Mesodermal cell (in vitro differentiated cells): Measurements from ENCODE around the gene HIPK2.
A peak's percentile ranks its signal among the peaks of the same experiment; 100 is the strongest.

Experiments
- H3K27ac ChIP-seq: 2 replicates; pipeline ENCODE4 v1.7.0; 2013; ENCODE audit warnings: mild to moderate bottlenecking, low read depth, low read length, moderate library complexity; ENCODE audit not compliant: severe bottlenecking
- H3K36me3 ChIP-seq: 2 replicates; pipeline ENCODE4 v1.7.1; 2013; ENCODE audit warnings: mild to moderate bottlenecking, low read length, moderate library complexity; ENCODE audit not compliant: control insufficient read depth, insufficient read depth
- H3K4me1 ChIP-seq: one replicate; pipeline ENCODE4 v1.7.1; 2013; ENCODE audit warnings: mild to moderate bottlenecking, low read length; ENCODE audit not compliant: insufficient read depth, control insufficient read depth, poor library complexity, severe bottlenecking
- H3K4me3 ChIP-seq: 2 replicates; pipeline ENCODE4 v1.7.0; 2013; ENCODE audit warnings: low read length, control low read depth, mild to moderate bottlenecking; ENCODE audit not compliant: insufficient read depth, poor library complexity, severe bottlenecking; ENCODE audit errors: extremely low read depth
- H3K9me3 ChIP-seq: 2 replicates; pipeline ENCODE4 v1.7.1; 2013; ENCODE audit warnings: mild to moderate bottlenecking, low read length, moderate library complexity; ENCODE audit not compliant: control insufficient read depth
- WGBS, 2 experiments: methylation state at CpG; one replicate each; pipeline ENCODE4 v1.1.5; 2013; ENCODE audit warnings: missing lambda C conversion rate in 2 of 2; ENCODE audit not compliant: insufficient coverage in 2 of 2; 5-methylcytosine and 5-hydroxymethylcytosine counted together

HIPK2 gene

GRCh38 chr7:139702811-139703486, 74.8 kb downstream of the HIPK2 start:
- WGBS, 2 experiments, result 92% methylated on average over 3 to 5 of the region's 10 CpGs
- Histone ChIP-seq H3K36me3 (peaks cover 14% of the 10 kb centered on the region), H3K9me3 (no peaks in the 10 kb centered on the region), H3K27ac (peak overlapping the region; percentile 16), H3K4me3 (no peak overlapping the region), H3K4me1 (peaks cover 2% of the 10 kb centered on the region)

- Histone ChIP-seq H3K27ac (peak overlapping the region; percentile 1), H3K4me3 (no peak overlapping the region), H3K9me3 (no peaks in the 10 kb centered on the region), H3K4me1 (peaks cover 2% of the 10 kb centered on the region), H3K36me3 (peaks cover 13% of the 10 kb centered on the region)
- WGBS, 2 experiments, result 80 to 83% methylated on average over 4 to 8 of the region's 8 CpGs
Observed at GRCh38 chr7:139702313-139702731, 75.5 kb downstream of the HIPK2 start.

GRCh38 chr7:139701908-139702307, 75.9 kb downstream of the HIPK2 start:
- H3K36me3 ChIP-seq, result peaks cover 13% of the 10 kb centered on the region
- H3K9me3 ChIP-seq, result no peaks in the 10 kb centered on the region
- peak overlapping the region; percentile 1 for H3K27ac ChIP-seq
- H3K4me3 ChIP-seq, result no peak overlapping the region
- peaks cover 2% of the 10 kb centered on the region for H3K4me1 ChIP-seq
- 90 to 92% methylated on average over 11 to 12 of the region's 12 CpGs for WGBS, 2 experiments

- no peak overlapping the region for H3K27ac ChIP-seq
- H3K4me3 ChIP-seq, result no peak overlapping the region
- H3K36me3 ChIP-seq, result peaks cover 8% of the 10 kb centered on the region
- peaks cover 2% of the 10 kb centered on the region for H3K4me1 ChIP-seq
- H3K9me3 ChIP-seq, result no peaks in the 10 kb centered on the region
- 90 to 93% methylated on average over 14 to 15 of the region's 16 CpGs for WGBS, 2 experiments
Observed at GRCh38 chr7:139700505-139701235, 77.1 kb downstream of the HIPK2 start.

- Histone ChIP-seq H3K9me3 (no peaks in the 10 kb centered on the region), H3K27ac (no peak overlapping the region), H3K36me3 (peaks cover 4% of the 10 kb centered on the region), H3K4me3 (no peak overlapping the region), H3K4me1 (peaks cover 2% of the 10 kb centered on the region)
- WGBS, 2 experiments, result 85 to 91% methylated on average over 18 of the region's 18 CpGs
Observed at GRCh38 chr7:139699640-139700504, 77.9 kb downstream of the HIPK2 start.

GRCh38 chr7:139698844-139699243, 79.0 kb downstream of the HIPK2 start:
- Histone ChIP-seq H3K4me3 (no peak overlapping the region), H3K36me3 (peaks cover 10% of the 10 kb centered on the region), H3K4me1 (peaks cover 2% of the 10 kb centered on the region), H3K27ac (no peak overlapping the region), H3K9me3 (no peaks in the 10 kb centered on the region)
- 95 to 96% methylated on average over 10 to 12 of the region's 13 CpGs for WGBS, 2 experiments

GRCh38 chr7:139698278-139698677, 79.5 kb downstream of the HIPK2 start:
- WGBS, 2 experiments, result 93 to 100% methylated on average over 3 to 8 of the region's 9 CpGs
- H3K4me1 ChIP-seq, result peaks cover 2% of the 10 kb centered on the region
- no peak overlapping the region for H3K27ac ChIP-seq
- H3K9me3 ChIP-seq, result no peaks in the 10 kb centered on the region
- H3K36me3 ChIP-seq, result peaks cover 11% of the 10 kb centered on the region
- H3K4me3 ChIP-seq, result no peak overlapping the region

GRCh38 chr7:139697056-139697455, 80.7 kb downstream of the HIPK2 start:
- no peak overlapping the region for H3K4me3 ChIP-seq
- WGBS, 2 experiments, result 97% methylated on average over 6 to 8 of the region's 10 CpGs

GRCh38 chr7:139696552-139696951, 81.2 kb downstream of the HIPK2 start:
- no peak overlapping the region for H3K4me3 ChIP-seq
- 75 to 100% methylated on average over 1 to 2 of the region's 4 CpGs for WGBS, 2 experiments
- peaks cover 2% of the 10 kb centered on the region for H3K4me1 ChIP-seq
- H3K27ac ChIP-seq, result no peak overlapping the region
- H3K9me3 ChIP-seq, result no peaks in the 10 kb centered on the region
- peaks cover 17% of the 10 kb centered on the region for H3K36me3 ChIP-seq

More at GRCh38 chr7:139697056-139697455, 80.7 kb downstream of the HIPK2 start:
- Histone ChIP-seq H3K36me3 (peaks cover 16% of the 10 kb centered on the region), H3K9me3 (no peaks in the 10 kb centered on the region), H3K27ac (no peak overlapping the region), H3K4me1 (peaks cover 2% of the 10 kb centered on the region)

- H3K27ac ChIP-seq, result no peak overlapping the region
- 100% methylated on average over 1 of the region's 1 CpG; no CpG with 5 or more reads in 1 of the 2 experiments for WGBS, 2 experiments
- H3K9me3 ChIP-seq, result no peaks in the 10 kb centered on the region
- no peak overlapping the region for H3K4me3 ChIP-seq
- peaks cover 24% of the 10 kb centered on the region for H3K36me3 ChIP-seq
- no peaks in the 10 kb centered on the region for H3K4me1 ChIP-seq
Observed at GRCh38 chr7:139695588-139695987, 82.2 kb downstream of the HIPK2 start.
